Neuronal stem cell (in vitro differentiated cells): ENCODE results near the gene LDB3.

Experiments used
- DNase-seq: peaks from one replicate; pipeline ENCODE4 v3.0.0-alpha.2; 2013; ENCODE audit warnings: low spot score
- H2AFZ ChIP-seq: one replicate; pipeline ENCODE4 v1.6.1; 2013; ENCODE audit warnings: mild to moderate bottlenecking, low read length, inconsistent platforms
- H2AK5ac ChIP-seq: 2 replicates; pipeline ENCODE4 v1.6.1; 2013; ENCODE audit warnings: low read depth, mild to moderate bottlenecking, inconsistent platforms, low read length, moderate library complexity, mixed read lengths
- H2BK120ac ChIP-seq: 2 replicates; pipeline ENCODE4 v1.6.1; 2013; ENCODE audit warnings: low read depth, mild to moderate bottlenecking, inconsistent platforms, low read length, moderate library complexity, mixed read lengths
- H2BK12ac ChIP-seq: one replicate; pipeline ENCODE4 v1.6.1; 2013; ENCODE audit warnings: low read length, inconsistent platforms
- H2BK15ac ChIP-seq: 2 replicates; pipeline ENCODE4 v1.6.1; 2013; ENCODE audit warnings: mild to moderate bottlenecking, low read length, inconsistent platforms, mixed read lengths
- H2BK5ac ChIP-seq: one replicate; pipeline ENCODE4 v1.6.1; 2013; ENCODE audit warnings: inconsistent platforms, mild to moderate bottlenecking, low read length, moderate library complexity
- H3K14ac ChIP-seq: one replicate; pipeline ENCODE4 v1.6.1; 2013; ENCODE audit warnings: low read length, inconsistent platforms
- H3K18ac ChIP-seq: 2 replicates; pipeline ENCODE4 v1.6.1; 2013; ENCODE audit warnings: low read length, inconsistent platforms
- H3K23ac ChIP-seq: 2 replicates; pipeline ENCODE4 v1.6.1; 2013; ENCODE audit warnings: low read depth, mild to moderate bottlenecking, mixed read lengths, low read length, inconsistent platforms; ENCODE audit not compliant: poor library complexity
- H3K27ac ChIP-seq: replicated peaks from 3 replicates; pipeline ENCODE4 v1.5.1; 2013; ENCODE audit warnings: low read length, inconsistent platforms
- H3K27me3 ChIP-seq, 3 experiments: 2 replicates each; pipeline ENCODE4 v1.6.1; 2013; ENCODE audit warnings: low read length in 3 of 3, mild to moderate bottlenecking in 2 of 3, inconsistent platforms in 1 of 3, low read depth in 1 of 3, mixed read lengths in 1 of 3, moderate library complexity in 1 of 3; ENCODE audit not compliant: control insufficient read depth in 3 of 3, insufficient read depth in 3 of 3
- H3K36me3 ChIP-seq, 2 donors: replicated peaks in 1 of 2; 2 replicates each; pipeline ENCODE4 v1.6.1; 2013; ENCODE audit warnings: low read length in 2 of 2; ENCODE audit not compliant: control insufficient read depth in 2 of 2, insufficient read depth in 2 of 2
- H3K4ac ChIP-seq: 2 replicates; pipeline ENCODE4 v1.6.1; 2013; ENCODE audit warnings: inconsistent platforms, mild to moderate bottlenecking, low read length, moderate library complexity
- H3K4me1 ChIP-seq, 2 donors: 1 replicate in 1 of 2; 2 replicates in 1 of 2; pipeline ENCODE4 v1.6.1; 2013; ENCODE audit warnings: low read length in 2 of 2, low read depth in 1 of 2; ENCODE audit not compliant: control insufficient read depth in 2 of 2, insufficient read depth in 1 of 2
- H3K4me2 ChIP-seq: one replicate; pipeline ENCODE4 v1.6.1; 2013; ENCODE audit warnings: mild to moderate bottlenecking, low read length, inconsistent platforms; ENCODE audit not compliant: insufficient read depth, poor library complexity, severe bottlenecking
- H3K4me3 ChIP-seq, 2 donors: 2 replicates each; pipeline ENCODE4 v1.5.1; 2013; ENCODE audit warnings: low read length in 2 of 2, mild to moderate bottlenecking in 2 of 2, inconsistent platforms in 1 of 2, moderate library complexity in 1 of 2
- H3K79me1 ChIP-seq: one replicate; pipeline ENCODE4 v1.6.1; 2013; ENCODE audit warnings: low read depth, mild to moderate bottlenecking, inconsistent platforms, low read length, moderate library complexity
- H3K9ac ChIP-seq: one replicate; pipeline ENCODE4 v1.6.1; 2013; ENCODE audit warnings: mild to moderate bottlenecking, low read depth, low read length, inconsistent platforms; ENCODE audit not compliant: poor library complexity
- H3K9me3 ChIP-seq, 2 donors: replicated peaks in 1 of 2; 2 replicates each; pipeline versions ENCODE3 to v1.6.1; 2013; ENCODE audit warnings: low read length in 2 of 2, mild to moderate bottlenecking in 2 of 2, inconsistent platforms in 1 of 2, low read depth in 1 of 2, mixed read lengths in 1 of 2, moderate library complexity in 1 of 2; ENCODE audit not compliant: control insufficient read depth in 2 of 2, insufficient read depth in 1 of 2
- H4K8ac ChIP-seq: one replicate; pipeline ENCODE4 v1.6.1; 2013; ENCODE audit warnings: low read depth, mild to moderate bottlenecking, inconsistent platforms, low read length, moderate library complexity
- H4K91ac ChIP-seq: one replicate; pipeline ENCODE4 v1.6.1; 2013; ENCODE audit warnings: low read length, low read depth, mild to moderate bottlenecking, inconsistent platforms; ENCODE audit not compliant: poor library complexity
- WGBS, 2 donors: extraction: QIAGEN DNeasy Blood & Tissue Kit; methylation state at CpG; one replicate each; pipeline ENCODE4 v1.1.7; 2013; ENCODE audit warnings: missing lambda C conversion rate in 2 of 2, mixed read lengths in 1 of 2; ENCODE audit not compliant: insufficient read length in 2 of 2, insufficient replicate concordance in 1 of 2; ENCODE audit errors: extremely low coverage in 2 of 2; 5-methylcytosine and 5-hydroxymethylcytosine counted together

Gene LDB3

GRCh38 chr10:86663046-86663345 lies 5.3 kb upstream of the LDB3 start:
- H2BK15ac ChIP-seq = no peak overlapping the region
- H3K4ac ChIP-seq = no peak overlapping the region
- no peak overlapping the region for H2AFZ ChIP-seq
- no CpG with 5 or more reads among the region's 8 CpGs for WGBS, 2 donors
- H2BK120ac ChIP-seq = no peak overlapping the region
- no peak overlapping the region for H3K4me3 ChIP-seq
- H3K14ac ChIP-seq = no peak overlapping the region
- no peak for DNase-seq
- peak overlapping the region; percentile 66 for H2AK5ac ChIP-seq
- H3K9ac ChIP-seq = no peak overlapping the region
- no peak overlapping the region for H2BK5ac ChIP-seq
- no peak overlapping the region for H2BK12ac ChIP-seq
- no peak overlapping the region for H4K91ac ChIP-seq
- H3K27ac ChIP-seq = no peak overlapping the region
- H3K4me2 ChIP-seq = no peak overlapping the region
- no peak overlapping the region for H4K8ac ChIP-seq
- H3K27me3 ChIP-seq = peaks cover 0 to 40% (median 0%) of the 10 kb centered on the region in 3 experiments
- H3K23ac ChIP-seq = no peak overlapping the region
- peaks cover 13 to 20% of the 10 kb centered on the region in 2 donors for H3K4me1 ChIP-seq
- H3K9me3 ChIP-seq = no peaks in the 10 kb centered on the region
- no peak overlapping the region for H3K18ac ChIP-seq
- H3K36me3 ChIP-seq = no peaks in the 10 kb centered on the region
- H3K79me1 ChIP-seq = peaks cover 2% of the 10 kb centered on the region

GRCh38 chr10:86663576-86664339 lies 4.6 kb upstream of the LDB3 start:
- no peak overlapping the region for H3K4me3 ChIP-seq
- H3K27ac ChIP-seq = no peak overlapping the region
- peak overlapping the region; percentile 38 for H4K91ac ChIP-seq
- no peak overlapping the region for H3K14ac ChIP-seq
- H3K79me1 ChIP-seq = peaks cover 2% of the 10 kb centered on the region
- no peaks in the 10 kb centered on the region for H3K9me3 ChIP-seq
- H2BK120ac ChIP-seq = no peak overlapping the region
- peak overlapping the region; percentile 35 for H2BK5ac ChIP-seq
- H3K4me2 ChIP-seq = no peak overlapping the region
- peaks cover 21 to 27% of the 10 kb centered on the region in 2 donors for H3K4me1 ChIP-seq
- peaks cover 0 to 41% (median 0%) of the 10 kb centered on the region in 3 experiments for H3K27me3 ChIP-seq
- H2BK15ac ChIP-seq = peak overlapping the region; percentile 81
- H3K18ac ChIP-seq = peak overlapping the region; percentile 27
- H3K36me3 ChIP-seq = no peaks in the 10 kb centered on the region
- H3K9ac ChIP-seq = no peak overlapping the region
- no peak for DNase-seq
- no peak overlapping the region for H3K23ac ChIP-seq
- peak overlapping the region; percentile 23 for H4K8ac ChIP-seq
- H2AFZ ChIP-seq = no peak overlapping the region
- peak overlapping the region; percentile 1 for H2BK12ac ChIP-seq
- H2AK5ac ChIP-seq = peak overlapping the region; percentile 70
- WGBS, 2 donors = no CpG with 5 or more reads among the region's 10 CpGs
- H3K4ac ChIP-seq = peak overlapping the region; percentile 76

GRCh38 chr10:86664341-86665217 lies 3.7 kb upstream of the LDB3 start:
- H2AK5ac ChIP-seq = peak overlapping the region; percentile 30
- no peaks in the 10 kb centered on the region for H3K36me3 ChIP-seq
- peak overlapping the region; percentile 59 for H3K18ac ChIP-seq
- no peak overlapping the region for H4K8ac ChIP-seq
- H2BK15ac ChIP-seq = no peak overlapping the region
- H2BK12ac ChIP-seq = peak overlapping the region; percentile 5
- H2AFZ ChIP-seq = no peak overlapping the region
- H3K4me1 ChIP-seq = peaks cover 21 to 28% of the 10 kb centered on the region in 2 donors
- H3K4me2 ChIP-seq = no peak overlapping the region
- H3K4me3 ChIP-seq = no peak overlapping the region
- no peak overlapping the region for H3K27ac ChIP-seq
- H3K4ac ChIP-seq = no peak overlapping the region
- H3K27me3 ChIP-seq = peaks cover 0 to 41% (median 0%) of the 10 kb centered on the region in 3 experiments
- H3K9ac ChIP-seq = no peak overlapping the region
- no peak overlapping the region for H2BK120ac ChIP-seq
- WGBS, 2 donors = no CpG with 5 or more reads among the region's 13 CpGs
- H3K79me1 ChIP-seq = peaks cover 2% of the 10 kb centered on the region
- H3K14ac ChIP-seq = no peak overlapping the region
- H4K91ac ChIP-seq = peak overlapping the region; percentile 46
- no peak for DNase-seq
- no peak overlapping the region for H3K23ac ChIP-seq
- H2BK5ac ChIP-seq = no peak overlapping the region
- H3K9me3 ChIP-seq = no peaks in the 10 kb centered on the region

- no peak overlapping the region for H2BK120ac ChIP-seq
- H2BK12ac ChIP-seq = no peak overlapping the region
- H3K27me3 ChIP-seq = peaks cover 0 to 45% (median 0%) of the 10 kb centered on the region in 3 experiments
- H4K91ac ChIP-seq = no peak overlapping the region
- peak overlapping the region; percentile 60 for H3K14ac ChIP-seq
- H2BK15ac ChIP-seq = no peak overlapping the region
- no peak overlapping the region for H3K27ac ChIP-seq
- no peak for DNase-seq
- H3K23ac ChIP-seq = no peak overlapping the region
- no CpG with 5 or more reads among the region's 7 CpGs for WGBS, 2 donors
- H3K9me3 ChIP-seq = no peaks in the 10 kb centered on the region
- H2AFZ ChIP-seq = no peak overlapping the region
- H3K4me1 ChIP-seq = peaks cover 21 to 28% of the 10 kb centered on the region in 2 donors
- peaks cover 2% of the 10 kb centered on the region for H3K79me1 ChIP-seq
- no peak overlapping the region for H3K4me3 ChIP-seq
- H4K8ac ChIP-seq = no peak overlapping the region
- H2BK5ac ChIP-seq = no peak overlapping the region
- no peak overlapping the region for H3K9ac ChIP-seq
- no peak overlapping the region for H3K4ac ChIP-seq
- H3K4me2 ChIP-seq = no peak overlapping the region
- H2AK5ac ChIP-seq = no peak overlapping the region
- H3K18ac ChIP-seq = no peak overlapping the region
- H3K36me3 ChIP-seq = no peaks in the 10 kb centered on the region
These were observed 3.1 kb upstream of the LDB3 start for GRCh38 chr10:86665218-86665607.
